Measurements from ENCODE around the gene KIFC3.
A peak's percentile ranks its signal among the peaks of the same experiment; 100 is the strongest.
"Not testable (repeated sequence)": the region's sequence is repeated elsewhere in the genome, so short reads cannot be mapped to it uniquely, and the experiment has no call there.

The KIFC3 gene

GRCh38 chr16:57801809-57802340, 416 bp downstream of the KIFC3 start:
- DNase-seq: peak in 1 of 2 donors; percentile 18

DNA sequence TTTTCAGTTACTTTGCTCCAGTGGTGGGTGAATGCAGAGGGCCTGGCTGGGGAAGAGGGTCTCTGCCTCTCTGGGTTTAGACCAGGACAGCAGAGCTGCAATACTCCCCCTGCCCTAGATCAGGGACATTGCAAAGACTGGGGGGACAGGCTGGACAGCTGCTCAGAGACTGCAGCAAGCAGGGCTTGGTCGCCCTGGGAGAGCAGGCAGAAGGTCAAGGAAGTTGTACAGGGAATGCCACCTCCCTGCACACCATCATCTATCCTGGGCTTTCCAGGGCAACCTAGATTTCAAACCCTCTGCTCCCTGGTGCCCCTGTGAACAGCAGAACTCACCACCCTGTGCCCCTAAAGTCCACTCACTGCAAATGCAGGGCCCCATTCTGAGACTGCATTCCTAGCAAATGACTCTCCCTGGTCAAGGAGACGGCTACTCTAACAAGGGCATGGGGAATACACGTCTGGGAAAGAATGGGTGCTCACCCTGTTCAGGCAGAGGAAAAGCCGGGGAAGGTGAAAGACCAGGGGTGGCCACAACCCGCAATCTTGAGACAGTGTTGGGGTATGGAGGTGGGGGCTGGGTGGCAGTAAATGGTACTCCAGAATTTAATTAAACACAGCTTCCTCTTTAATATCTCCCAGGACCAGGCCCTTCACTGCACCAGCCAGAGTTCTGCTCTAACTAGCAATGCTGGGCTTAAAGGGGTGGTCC, 1.0 kb downstream of the KIFC3 start:
- no peak for DNase-seq

DNA sequence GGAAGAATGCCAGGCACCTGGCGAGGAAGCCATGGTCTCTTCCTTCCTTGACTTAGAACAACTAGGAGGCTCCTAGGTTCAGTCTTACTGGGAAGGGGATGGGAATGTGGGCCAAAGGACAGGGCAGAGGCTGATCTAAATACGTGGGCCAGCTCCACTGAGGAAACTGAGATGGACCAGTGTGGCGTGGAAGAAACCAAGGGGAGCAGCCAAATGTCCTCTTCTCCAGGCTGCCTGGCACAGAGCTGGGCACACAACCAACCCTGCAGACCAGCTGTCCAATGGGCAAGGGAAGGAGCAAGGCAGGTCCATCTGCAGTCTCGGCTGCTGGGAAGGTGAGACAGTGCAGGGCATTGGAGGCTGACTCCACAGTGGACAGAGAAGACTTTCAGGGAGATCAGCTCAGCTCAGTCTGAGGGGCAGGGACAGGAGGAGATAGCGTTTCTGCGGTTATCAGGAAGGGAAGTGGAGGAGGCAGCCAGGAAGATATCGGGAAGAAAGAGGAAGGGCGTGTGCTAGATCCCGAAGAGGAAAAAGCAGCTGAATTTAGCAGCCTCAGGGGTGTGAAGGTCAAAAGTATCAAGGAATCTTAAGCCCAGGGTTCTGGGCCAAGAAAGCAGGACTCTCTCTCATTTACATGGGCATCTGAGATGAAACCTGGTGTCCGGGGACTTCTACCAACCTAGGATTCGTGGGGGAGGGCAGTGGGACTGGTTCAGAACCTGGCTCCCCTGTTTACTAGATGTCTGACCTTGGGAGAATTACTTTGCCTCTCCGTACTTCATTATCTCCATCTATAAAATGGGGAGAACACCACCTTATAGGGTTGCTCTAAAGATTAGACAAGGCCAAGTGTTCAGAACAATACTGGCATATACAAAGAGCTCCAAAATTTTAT, 1.8 kb downstream of the KIFC3 start:
- peak in 1 of 2 donors; percentile 21 for DNase-seq

DNA sequence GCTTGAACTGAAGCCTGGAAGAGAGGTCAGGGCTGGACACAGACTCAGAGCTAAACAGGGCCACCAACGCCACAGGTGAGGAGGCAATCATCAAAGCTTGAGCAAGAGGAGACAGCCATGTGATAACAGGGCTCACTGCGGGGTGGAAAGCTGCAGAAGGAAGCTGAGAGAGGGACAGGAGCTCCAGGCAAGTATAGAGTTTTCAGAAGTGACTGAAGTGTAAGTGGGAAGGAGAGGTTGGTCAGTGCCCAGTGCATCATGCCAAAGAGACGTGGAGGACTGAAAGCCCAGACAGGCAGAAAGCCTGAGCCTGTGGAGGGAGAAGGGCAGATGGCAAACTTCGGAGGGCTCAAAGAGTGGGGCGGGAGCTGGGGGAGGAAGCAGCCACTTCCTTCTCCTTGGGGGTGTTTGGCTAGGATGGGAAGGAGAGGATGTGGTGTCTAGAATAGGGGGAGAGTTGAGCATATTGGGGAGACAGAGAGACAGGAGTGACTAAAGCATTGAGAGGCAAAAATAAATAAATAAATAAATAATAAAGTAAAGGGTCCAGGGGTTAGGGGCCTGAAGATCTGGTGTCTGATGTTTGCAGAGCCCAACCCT, 2.6 kb downstream of the KIFC3 start:
- DNase-seq: peak in 1 of 2 donors; percentile 21

- DNase-seq: no peak
These were observed 3.2 kb downstream of the KIFC3 start for GRCh38 chr16:57798953-57799599.

GRCh38 chr16:57798267-57798810, 4.0 kb downstream of the KIFC3 start:
- DNase-seq: no peak

DNA sequence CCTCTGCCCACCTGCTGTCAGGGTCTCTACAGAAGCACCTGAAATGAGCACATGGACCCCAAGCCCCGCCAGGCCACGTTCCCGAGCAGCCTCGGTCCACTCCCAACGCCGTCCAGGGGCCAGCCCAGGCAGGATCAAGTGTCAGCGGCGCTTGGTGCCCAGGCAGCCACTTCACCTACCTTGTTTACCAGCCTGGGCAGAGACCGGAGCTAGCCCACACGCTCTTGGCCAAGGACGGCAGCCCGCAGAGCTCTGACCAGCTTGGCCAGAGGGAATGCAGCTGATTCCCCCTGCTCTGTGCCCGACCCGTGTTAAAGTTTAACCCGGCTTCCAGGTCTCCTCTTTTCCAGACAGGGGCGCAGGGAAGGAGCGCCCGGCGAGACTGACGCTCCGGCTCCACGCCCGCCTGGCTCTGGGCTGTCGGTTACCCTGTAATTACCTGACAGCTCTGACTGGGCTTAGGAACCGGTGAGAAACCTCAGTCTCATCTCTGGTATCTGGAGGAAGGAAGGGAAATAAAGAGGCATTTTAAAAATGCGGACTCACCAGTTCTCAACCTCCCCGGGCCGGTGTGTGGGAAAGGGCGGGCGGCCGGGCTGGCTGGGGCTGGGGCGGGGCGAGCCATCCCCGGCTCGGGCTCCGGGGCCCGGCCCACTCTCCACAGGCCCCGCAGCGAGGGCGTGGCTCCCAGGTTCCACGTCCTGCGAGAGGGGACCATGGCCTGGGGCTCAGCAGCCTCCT, 4.6 kb downstream of the KIFC3 start:
- no peak for DNase-seq

- no peak for DNase-seq
These were observed 5.1 kb downstream of the KIFC3 start for GRCh38 chr16:57797216-57797525.

DNA sequence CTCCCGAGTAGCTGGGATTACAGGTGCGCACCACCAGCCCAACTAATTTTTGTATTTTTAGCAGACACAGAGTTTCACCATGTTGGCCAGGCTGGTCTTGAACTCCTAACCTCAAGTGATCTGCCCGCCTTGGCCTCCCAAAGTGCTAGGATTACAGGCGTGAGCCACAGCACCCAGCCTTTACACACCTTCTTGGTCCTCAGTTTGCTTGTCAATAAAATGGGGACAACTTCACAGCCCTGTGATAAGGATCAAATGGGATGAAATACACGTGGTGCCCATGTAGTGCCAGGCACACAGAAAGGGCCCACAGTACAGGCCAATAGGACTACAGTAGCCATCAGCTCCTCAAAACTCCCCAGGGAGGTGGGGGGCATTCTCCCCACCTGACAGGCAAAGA, 6.3 kb downstream of the KIFC3 start:
- not testable (repeated sequence) for DNase-seq

DNA sequence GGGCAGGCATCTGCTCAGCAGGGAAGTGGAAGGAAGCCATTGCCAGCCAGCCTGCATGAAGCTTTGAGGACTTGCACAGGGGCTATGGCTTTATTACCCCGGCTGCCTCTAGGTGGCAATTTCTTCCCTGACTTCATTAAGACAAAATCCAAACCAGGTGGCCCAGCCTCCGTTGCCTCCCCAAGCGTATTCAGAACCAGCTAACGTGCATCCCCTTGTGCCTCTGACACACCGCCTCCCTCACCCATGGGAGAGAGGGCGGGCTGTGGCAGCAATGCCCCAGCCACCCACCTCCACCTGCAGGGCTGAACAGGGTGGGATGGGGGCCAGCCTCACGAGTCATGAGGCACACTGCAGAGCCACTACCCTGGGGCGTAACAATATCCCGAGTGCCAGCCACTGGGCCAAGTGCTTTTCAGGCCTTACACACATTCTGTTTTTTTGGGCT, 6.8 kb downstream of the KIFC3 start:
- DNase-seq: peak in 1 of 2 donors; percentile 35

- DNase-seq: no peak
These were observed 7.4 kb downstream of the KIFC3 start for GRCh38 chr16:57794849-57795430.

DNA sequence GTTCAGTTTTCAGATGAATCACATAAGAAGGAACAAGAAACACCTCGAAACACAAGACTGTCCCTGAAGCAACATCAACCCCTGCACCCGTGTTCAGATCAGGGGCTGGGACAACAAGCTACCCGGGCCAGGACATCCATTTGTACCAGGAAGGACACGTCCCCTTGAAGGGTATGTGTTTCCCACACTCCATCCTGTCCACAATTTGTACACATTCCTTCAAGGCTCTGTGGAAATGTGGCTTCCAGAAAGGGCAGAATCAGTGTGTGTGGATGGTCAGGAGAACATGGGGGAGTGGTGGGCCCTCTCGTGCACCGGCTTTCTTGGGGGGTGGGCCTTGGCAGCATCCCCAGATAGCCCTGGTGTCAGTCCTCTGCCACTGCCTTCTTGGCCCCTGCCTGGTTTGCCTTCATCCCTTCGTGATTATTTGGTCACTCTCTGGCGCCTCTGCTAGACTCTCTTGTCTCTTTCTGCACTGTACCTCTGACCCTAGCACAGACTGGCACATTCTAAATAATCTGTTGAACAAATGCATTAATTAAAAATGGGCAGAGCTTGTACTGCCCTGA, 10.3 kb downstream of the KIFC3 start:
- DNase-seq: no peak

- DNase-seq: no peak
These were observed 10.9 kb downstream of the KIFC3 start for GRCh38 chr16:57791195-57791892.

DNA sequence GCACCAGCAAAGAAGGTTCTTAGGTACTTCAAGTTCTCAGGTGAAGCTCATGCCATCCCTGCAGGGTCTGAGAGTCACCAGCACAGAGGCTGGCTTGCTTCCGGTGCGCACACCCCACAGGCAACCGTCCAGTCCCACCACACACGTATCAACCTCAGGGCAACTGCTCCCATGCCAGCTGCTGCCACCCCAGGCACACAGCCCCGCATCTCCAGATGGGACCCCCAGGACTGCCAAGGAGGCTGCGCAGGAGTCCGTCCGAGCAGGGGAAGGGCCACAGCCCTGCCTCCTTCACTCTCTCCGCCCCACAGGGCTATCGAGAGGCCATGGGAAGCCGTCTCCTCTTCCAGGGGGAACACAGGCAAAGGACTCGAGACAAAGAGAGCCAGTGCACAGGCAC, 13.3 kb downstream of the KIFC3 start:
- DNase-seq: no peak

GRCh38 chr16:57788252-57788841, 13.9 kb downstream of the KIFC3 start:
- DNase-seq: no peak

GRCh38 chr16:57787519-57787905, 14.8 kb downstream of the KIFC3 start:
- DNase-seq: no peak

GRCh38 chr16:57786632-57787518, 15.4 kb downstream of the KIFC3 start:
- no peak for DNase-seq

DNA sequence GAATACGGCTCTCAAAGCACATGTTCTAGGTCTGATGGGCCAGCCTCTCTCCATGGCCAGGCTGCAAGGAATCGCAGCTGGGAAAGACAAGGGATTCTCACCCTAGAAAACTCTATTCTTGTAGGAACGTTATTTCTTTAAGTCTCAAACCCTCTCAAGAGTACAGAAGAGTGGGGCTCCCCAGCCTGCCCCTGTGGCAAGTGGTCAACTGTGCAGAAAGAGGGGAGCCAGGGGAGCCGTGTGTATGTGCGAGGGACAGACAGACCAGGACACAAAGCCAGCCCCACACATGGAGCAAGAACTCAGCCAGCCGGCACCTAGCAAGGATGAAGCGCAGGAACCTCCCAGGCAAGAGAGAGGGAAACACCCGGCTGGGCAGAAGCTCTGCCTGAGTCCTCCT, 16.4 kb downstream of the KIFC3 start:
- DNase-seq: no peak

- no peak for DNase-seq
These were observed 16.9 kb downstream of the KIFC3 start for GRCh38 chr16:57785385-57785784.
